ENCODE data around the gene GH2. TPM values are rescaled to one million over a fixed set of nuclear protein-coding genes. Genes with fewer than 3 reads are reported as not detected.
"Not testable (repeated sequence)": the region's sequence is repeated elsewhere in the genome, so short reads cannot be mapped to it uniquely, and the experiment has no call there.

Gene GH2
- total RNA-seq, 1 donor from 2014 or later = not detected

DNA sequence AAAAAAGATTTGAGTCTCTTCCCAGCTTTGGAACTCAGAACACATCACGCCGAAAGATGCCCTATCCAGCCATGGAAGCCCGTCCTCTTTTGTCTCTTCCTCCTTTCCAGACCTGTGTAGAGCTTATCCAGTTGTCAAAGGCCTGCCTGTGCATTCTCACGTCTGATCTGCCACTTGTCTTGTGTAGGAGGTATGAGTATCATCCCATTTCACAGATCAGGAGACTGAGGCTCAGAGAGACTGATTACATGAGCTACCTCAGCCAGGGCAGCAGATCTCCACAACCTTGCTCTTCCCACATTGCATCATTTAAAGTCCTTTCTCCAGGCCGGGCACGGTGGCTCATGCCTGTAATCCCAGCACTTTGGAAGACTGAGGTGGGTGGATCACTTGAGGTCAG, 7.1 kb downstream of the GH2 start:
- intact Hi-C loops (cut with micrococcal nuclease) = not testable (repeated sequence)

- intact Hi-C loops (cut with micrococcal nuclease) = not testable (repeated sequence)
Measured at GRCh38 chr17:63874061-63874626, 7.6 kb downstream of the GH2 start.

- intact Hi-C loops (cut with micrococcal nuclease) = not testable (repeated sequence)
Measured at GRCh38 chr17:63873577-63873976, 8.2 kb downstream of the GH2 start, which contains the start of gene CSH2. Gene CSH2, minus strand, starts transcription at chr17:63873677. Its CDS starts 63 bp downstream, at chr17:63873614.

DNA sequence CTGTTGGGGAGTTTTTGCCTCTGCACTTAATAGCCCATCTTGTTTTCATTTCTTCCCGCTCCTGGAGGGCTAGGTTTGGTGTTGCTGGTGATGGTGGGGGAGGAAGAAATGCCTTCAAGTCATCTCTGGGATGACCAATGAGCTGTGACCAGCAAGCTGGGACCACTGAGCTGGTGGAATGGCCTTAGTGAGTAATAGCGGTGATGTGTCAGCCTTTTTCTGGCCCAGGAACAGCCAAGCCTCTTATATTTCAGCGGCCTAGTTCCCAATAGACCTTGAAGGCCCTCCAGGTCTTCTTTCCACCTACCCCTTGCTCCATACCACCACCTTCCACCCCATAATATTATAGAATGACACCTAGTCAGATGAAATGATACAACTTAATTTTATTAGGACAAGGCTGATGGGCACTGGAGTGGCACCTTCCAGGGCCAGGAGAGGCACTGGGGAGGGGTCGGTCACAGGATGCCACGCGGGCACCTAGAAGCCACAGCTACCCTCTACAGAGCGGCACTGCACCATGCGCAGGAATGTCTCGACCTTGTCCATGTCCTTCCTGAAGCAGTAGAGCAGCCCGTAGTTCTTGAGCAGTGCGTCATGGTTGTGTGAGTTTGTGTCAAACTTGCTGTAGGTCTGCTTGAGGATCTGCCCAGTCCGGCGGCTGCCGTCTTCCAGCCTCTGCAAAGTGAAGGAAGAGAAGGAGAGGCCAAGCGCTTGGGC, 9.9 kb downstream of the GH2 start:
- intact Hi-C loops (cut with micrococcal nuclease) = not testable (repeated sequence)

GRCh38 chr17:63870292-63870665, 11.5 kb downstream of the GH2 start:
- intact Hi-C loops (cut with micrococcal nuclease) = not testable (repeated sequence)

DNA sequence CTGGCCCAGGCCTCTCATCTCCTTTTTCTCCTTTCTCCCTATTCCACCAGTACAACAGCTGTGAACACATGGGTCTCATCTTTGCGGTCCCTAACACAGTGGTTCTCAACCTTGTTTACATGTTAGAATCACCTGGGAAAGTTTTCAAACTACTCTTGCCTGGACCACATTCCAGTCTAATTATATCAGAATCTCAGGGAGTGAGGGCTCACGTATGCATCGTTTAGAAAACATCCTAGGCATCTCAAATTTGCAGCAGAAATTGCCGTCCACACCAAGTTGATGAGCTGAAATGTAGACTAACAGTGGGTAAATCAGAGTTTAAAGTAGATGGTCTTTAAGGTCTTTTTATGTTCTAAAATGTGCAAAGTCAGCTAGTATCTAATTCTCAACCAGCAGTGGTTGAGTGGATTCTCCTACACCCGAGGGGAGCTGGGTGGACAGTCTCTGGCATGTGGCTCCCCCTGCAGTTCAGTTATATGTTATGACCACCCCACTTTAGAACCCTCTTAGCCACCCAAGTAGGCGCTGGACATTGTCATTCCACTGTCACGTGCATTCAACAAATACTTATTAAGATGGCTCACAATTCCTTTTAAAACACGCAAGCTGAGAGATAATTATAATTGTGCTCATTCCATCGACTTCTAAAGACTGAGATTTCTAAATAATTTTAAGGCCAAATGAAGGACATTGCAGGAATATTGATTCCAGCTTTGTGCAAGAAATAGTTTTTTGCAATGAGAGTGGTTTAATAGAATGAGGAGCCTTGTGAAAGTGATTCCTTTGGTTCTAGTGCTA, 12.1 kb downstream of the GH2 start:
- intact Hi-C loops (cut with micrococcal nuclease) = not testable (repeated sequence)

- intact Hi-C loops (cut with micrococcal nuclease) = not testable (repeated sequence)
Measured at GRCh38 chr17:63866625-63867024, 15.1 kb downstream of the GH2 start.

DNA sequence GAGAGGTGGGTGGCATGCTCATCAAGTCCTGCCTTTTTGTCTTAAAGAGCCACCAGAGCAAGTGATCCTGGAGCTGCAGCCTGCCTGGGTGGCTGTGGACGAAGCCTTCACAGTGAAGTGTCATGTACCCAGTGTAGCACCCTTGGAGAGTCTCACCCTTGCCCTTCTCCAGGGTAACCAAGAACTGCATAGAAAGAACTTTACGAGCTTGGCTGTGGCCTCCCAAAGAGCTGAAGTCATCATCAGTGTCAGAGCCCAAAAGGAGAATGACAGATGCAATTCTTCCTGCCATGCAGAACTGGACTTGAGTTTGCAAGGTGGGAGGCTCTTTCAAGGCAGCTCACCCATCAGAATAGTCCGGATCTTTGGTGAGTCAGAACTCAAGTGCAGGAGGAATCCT, 22.5 kb downstream of the GH2 start:
- intact Hi-C loops (cut with micrococcal nuclease) = no loop called here

DNA sequence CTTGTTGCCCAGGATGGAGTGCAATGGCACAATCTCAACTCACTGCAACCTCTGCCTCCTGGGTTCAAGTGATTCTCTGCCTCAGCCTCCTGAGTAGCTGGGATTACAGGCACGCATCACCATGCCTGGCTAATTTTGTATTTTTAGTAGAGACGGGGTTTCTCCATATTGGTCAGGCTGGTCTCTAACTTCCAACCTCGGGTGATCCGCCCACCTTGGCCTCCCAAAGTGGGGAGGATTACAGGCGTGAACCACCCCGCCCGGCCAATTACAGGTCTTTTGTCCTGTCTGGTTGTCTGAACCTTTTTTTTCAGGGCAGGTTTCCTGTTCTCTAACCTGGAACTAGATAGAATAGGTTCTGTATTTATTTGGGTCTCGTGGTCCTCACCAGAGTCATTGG, 25.3 kb downstream of the GH2 start:
- intact Hi-C loops (cut with micrococcal nuclease) = not testable (repeated sequence)

DNA sequence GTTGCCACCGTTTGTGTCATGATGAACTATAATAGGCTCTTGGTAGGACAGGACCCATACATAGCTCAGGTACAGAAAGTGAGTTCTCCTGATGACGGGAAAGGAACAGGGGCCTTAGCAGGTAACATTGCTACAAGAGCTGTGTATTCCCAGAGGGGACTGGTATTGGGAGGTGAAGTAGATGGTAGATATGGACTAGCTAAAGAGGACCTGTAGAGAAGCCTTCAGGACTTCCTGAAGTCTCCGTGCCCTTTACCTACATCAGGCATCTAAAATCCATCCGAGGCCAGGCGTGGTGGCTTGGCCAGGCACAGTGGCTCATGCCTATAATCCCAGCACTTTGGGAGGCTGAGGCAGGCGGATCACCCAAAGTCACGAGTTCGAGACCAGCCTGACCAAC, 26.6 kb downstream of the GH2 start:
- intact Hi-C loops (cut with micrococcal nuclease) = no loop called here

DNA sequence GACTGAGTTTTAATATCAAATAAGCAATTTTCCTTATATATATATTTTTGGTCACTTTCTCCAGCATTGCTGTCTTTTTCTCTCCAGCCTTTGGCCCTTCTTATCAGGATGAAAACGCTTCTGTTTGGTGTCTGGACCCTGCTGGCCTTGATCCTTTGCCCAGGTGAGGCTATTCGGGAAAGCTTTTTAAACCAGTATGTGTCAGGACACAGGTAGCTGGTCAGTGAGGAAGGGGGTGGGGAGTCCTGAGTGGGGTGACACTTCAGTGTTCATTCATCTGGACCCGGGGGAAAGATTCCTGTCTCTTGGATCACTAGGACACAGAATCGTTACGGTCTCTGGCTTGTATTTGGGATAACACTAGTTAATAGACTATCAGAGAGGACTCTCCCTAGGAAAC, 27.0 kb downstream of the GH2 start:
- intact Hi-C loops (cut with micrococcal nuclease) = no loop called here

DNA sequence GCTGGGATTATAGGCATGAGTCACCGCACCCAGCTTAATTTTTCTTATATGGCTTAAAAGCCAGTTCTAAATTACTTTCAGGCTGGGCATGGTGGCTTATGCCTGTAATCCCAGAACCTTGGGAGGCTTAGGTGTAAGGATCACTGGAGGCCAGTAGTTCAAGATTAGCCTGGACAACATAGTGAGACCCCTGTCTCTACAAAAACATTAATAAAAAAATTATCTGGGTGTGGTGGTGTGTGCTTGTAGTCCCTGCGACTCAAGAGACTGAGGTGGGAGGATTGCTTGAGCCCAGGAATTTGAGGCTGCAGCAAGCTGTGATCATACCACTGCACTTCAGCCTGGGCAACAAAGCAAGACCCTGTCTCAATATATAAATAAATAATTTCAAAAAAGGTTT, 28.5 kb downstream of the GH2 start:
- intact Hi-C loops (cut with micrococcal nuclease) = no loop called here

DNA sequence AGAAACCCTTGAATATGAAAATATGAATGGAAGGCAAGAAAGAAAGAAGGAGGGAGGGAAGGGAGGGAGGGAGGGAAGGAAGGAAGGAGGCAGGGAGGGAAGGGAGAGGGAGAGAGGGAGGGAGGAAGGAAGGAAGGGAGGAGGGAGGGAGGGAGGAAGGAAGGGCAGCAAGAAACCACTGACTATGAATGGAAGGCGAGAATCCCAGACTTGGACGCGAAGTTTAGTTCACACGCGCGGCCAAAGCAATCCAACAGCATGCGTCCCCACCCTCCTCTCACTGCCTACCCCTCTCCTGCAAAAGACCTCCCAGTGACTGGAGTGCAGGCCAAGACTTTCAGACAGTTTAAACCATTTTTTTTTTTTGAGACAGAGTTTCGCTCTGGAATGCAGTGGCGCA, 31.3 kb downstream of the GH2 start:
- intact Hi-C loops (cut with micrococcal nuclease) = no loop called here

DNA sequence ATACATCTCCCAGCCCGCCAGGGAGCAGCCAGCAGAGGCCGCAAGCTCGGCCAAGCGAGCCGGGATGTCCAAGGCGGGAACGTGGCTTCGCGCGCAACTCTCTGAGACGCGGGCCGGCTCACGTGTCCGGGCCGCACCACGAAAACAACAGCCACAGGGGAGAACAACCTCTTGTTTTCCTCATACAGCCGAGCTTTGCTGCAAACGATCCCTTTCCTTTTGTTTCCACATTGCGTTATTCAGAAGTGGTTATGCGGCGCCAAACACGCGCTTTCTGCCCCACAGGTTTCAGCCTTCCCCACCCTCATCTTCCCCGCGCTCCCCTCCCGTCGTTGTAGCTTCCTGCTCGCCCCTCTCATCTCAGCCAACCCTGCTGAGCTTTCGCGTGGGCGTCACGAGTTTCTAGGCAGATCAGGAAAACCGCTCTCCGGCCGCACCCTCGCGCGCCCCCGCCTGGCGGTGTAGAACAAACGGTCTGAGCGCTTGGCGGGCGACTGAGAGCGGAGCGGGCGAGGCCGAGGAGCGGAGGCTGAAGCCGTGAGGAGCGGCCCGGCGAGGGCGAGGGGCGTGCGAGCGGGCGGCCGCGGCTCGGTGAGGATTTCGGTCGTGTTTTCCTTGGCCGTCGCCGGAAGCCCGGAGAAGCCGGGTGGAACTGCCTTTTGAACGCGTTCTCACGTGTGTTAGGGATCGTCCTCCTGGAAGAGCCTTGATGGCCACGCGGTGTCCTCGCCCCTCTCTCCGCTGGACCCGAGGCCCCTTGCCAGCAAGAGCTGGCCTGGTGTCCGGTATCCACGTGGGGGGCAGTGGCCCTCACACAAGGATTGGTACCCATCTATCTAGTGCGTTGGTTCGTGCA, 32.7 kb downstream of the GH2 start:
- intact Hi-C loops (cut with micrococcal nuclease) = loop anchor here (1.0 to 10.0 kb wide), 2 partner anchors 76 to 1126 kb away; partner anchors contain the start of gene CCDC47

- intact Hi-C loops (cut with micrococcal nuclease) = loop anchor here (10.0 kb wide), 1 partner anchor 1127 kb away; no protein-coding TSS in a partner anchor
Measured at GRCh38 chr17:63847525-63848249, 34.1 kb downstream of the GH2 start.

GRCh38 chr17:63845509-63845908, 36.2 kb downstream of the GH2 start:
- intact Hi-C loops (cut with micrococcal nuclease) = loop anchor here (10.0 kb wide), 1 partner anchor 1129 kb away; no protein-coding TSS in a partner anchor

DNA sequence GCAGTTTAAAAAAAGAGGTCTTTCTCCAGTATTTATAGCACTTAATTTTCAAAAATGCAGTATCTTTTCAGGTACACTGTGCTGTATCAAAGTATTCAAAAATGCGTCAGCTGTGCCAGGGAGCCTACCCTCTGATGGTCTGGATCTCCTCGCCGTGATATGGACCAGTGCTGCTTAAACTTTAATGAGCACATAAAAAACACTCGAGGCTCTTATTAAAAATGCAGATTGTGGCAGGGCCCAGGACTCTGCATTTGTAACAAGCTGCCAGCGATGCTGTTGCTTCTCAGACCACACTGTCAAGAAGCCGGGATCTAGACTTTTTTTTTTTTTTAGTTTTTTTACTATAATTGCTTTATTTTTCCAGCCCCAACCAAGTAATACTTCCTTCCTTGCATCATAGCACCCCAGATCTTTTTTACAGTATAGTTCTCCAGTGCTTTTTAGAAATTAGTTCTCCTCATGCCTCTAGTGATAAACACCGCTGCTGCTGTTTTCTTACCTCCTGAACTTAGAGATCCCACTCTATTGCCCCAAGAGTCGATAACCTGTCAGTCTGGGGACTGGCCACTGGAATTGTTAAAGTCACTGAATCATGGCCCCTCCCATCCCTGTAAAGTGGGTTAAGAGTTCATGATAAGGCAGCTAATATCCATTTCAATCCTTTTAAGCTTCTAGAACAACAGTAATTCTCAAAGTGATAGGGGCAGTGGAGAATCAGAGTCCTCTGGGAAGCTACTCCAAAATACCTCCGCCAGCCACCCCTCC, 37.6 kb downstream of the GH2 start:
- intact Hi-C loops (cut with micrococcal nuclease) = loop anchor here (1.0 to 10.0 kb wide), 12 partner anchors 17 to 1131 kb away; partner anchors contain the start of genes CCDC47, CEP95, DCAF7 and DDX5

DNA sequence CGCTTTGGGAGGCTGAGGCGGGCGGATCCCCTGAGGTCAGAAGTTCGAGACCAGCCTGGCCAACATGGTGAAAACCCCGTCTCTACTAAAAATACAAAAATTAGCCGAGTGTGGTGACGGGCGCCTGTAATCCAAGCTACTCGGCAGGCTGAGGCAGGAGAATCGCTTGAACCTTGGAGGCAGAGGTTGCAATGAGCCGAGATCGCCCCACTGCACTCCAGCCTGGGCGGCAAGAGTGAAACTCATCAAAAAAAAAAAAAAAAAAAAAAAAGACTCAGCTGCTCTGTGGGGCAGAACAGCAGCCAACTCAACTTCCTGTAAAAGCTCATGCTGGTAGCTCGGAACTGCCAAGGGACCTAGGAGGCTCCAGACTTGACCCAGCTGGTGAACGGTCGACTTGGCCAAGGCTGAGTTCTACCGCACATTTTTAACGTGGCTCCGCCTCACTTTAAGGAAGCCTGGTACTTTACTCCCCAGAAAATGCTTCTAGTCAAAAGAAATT, 38.3 kb downstream of the GH2 start:
- intact Hi-C loops (cut with micrococcal nuclease) = loop anchor here (1.0 to 10.0 kb wide), 12 partner anchors 16 to 1131 kb away; partner anchors contain the start of genes CCDC47, CEP95, DCAF7 and DDX5

All from T-helper 1 cell treated with Interleukin-12 subunit alpha and Interleukin-12 subunit beta and Interleukin-4 antibody, amounts not matched to agents 30 ng/mL and 1 ng/mL, for 36 hours (primary cell).